GM18517 (cell line): ENCODE results near the gene OR8B8.
"Not testable (repeated sequence)": the region's sequence is repeated elsewhere in the genome, so short reads cannot be mapped to it uniquely, and the experiment has no call there.

ENCODE experiments used
- ATAC-seq: cut with Tn5 transposase; IDR thresholded peaks from one replicate; pipeline ENCODE4 v1.9.1; 2021; ENCODE audit warnings: mild to moderate bottlenecking, moderate library complexity; ENCODE audit not compliant: unreplicated experiment

Gene OR8B8

GRCh38 chr11:124442442-124442841 is 3.1 kb downstream of the OR8B8 start:
- no peak for ATAC-seq

- no peak for ATAC-seq
Observed at GRCh38 chr11:124441519-124441918, 4.0 kb downstream of the OR8B8 start.

GRCh38 chr11:124441081-124441480 is 4.4 kb downstream of the OR8B8 start:
- no peak for ATAC-seq

GRCh38 chr11:124440608-124441007 is 4.9 kb downstream of the OR8B8 start:
- ATAC-seq: no peak

- ATAC-seq: no peak
Observed at GRCh38 chr11:124434699-124435098, 10.8 kb downstream of the OR8B8 start.

GRCh38 chr11:124429599-124429998 is 15.9 kb downstream of the OR8B8 start:
- no peak for ATAC-seq

GRCh38 chr11:124424384-124424921 is 21.0 kb downstream of the OR8B8 start, which contains the start of gene OR8B4:
Gene OR8B4, minus strand, starts transcription at chr11:124424871. Its CDS starts 0 bp downstream, at chr11:124424871.
- no peak for ATAC-seq

GRCh38 chr11:124421043-124421442 is 24.5 kb downstream of the OR8B8 start:
- no peak for ATAC-seq

GRCh38 chr11:124415356-124415923 is 30.1 kb downstream of the OR8B8 start:
- no peak for ATAC-seq

- no peak for ATAC-seq
Observed at GRCh38 chr11:124409906-124410305, 35.6 kb downstream of the OR8B8 start.

GRCh38 chr11:124405581-124405980 is 39.9 kb downstream of the OR8B8 start:
- ATAC-seq: no peak

GRCh38 chr11:124403186-124403585 is 42.3 kb downstream of the OR8B8 start:
- not testable (repeated sequence) for ATAC-seq

- peak; percentile 77 for ATAC-seq
Observed at GRCh38 chr11:124402326-124402922, 43.1 kb downstream of the OR8B8 start.

GRCh38 chr11:124398924-124399323 is 46.6 kb downstream of the OR8B8 start, which contains the start of gene OR8B3:
Gene OR8B3, minus strand, starts transcription at chr11:124399024. Its CDS starts 1,673 bp downstream, at chr11:124397351.
- ATAC-seq: no peak

GRCh38 chr11:124396847-124397246 is 48.6 kb downstream of the OR8B8 start:
- not testable (repeated sequence) for ATAC-seq

- ATAC-seq: no peak
Observed at GRCh38 chr11:124394408-124394807, 51.1 kb downstream of the OR8B8 start.
